Nephron (organoid): ENCODE measurements around the gene CNGA2.
A peak's percentile ranks its signal among the peaks of the same experiment; 100 is the strongest.

Source experiments
- H3K27ac Mint-ChIP-seq, 3 experiments: 2 replicates each; pipeline ENCODE4 v1.8.0; 2020; ENCODE audit warnings: mixed read lengths in 3 of 3, mild to moderate bottlenecking in 2 of 3, moderate library complexity in 1 of 3
- H3K27me3 Mint-ChIP-seq: 2 replicates; pipeline ENCODE4 v1.8.0; 2021; ENCODE audit warnings: low read depth, mild to moderate bottlenecking, moderate library complexity, mixed read lengths
- H3K36me3 Mint-ChIP-seq: 2 replicates; pipeline ENCODE4 v1.8.0; 2020; ENCODE audit warnings: low read depth, mixed read lengths
- H3K4me1 Mint-ChIP-seq: 2 replicates; pipeline ENCODE4 v1.8.0; 2020; ENCODE audit warnings: mixed read lengths
- H3K4me3 Mint-ChIP-seq, 3 experiments: 2 replicates each; pipeline ENCODE4 v1.8.0; 2020; ENCODE audit warnings: mild to moderate bottlenecking in 3 of 3, mixed read lengths in 3 of 3, moderate library complexity in 2 of 3
- H3K9me3 Mint-ChIP-seq: 2 replicates; pipeline ENCODE4 v1.8.0; 2020; ENCODE audit warnings: mixed read lengths
- TF ChIP-seq, protein P1 (sequence below), 3 experiments: fragments of 200-600 bp; sonication (generic); IDR thresholded peaks; one replicate each; pipeline ENCODE4 v1.5.0; 2021; ENCODE audit warnings: antibody characterized with exemption in 3 of 3; ENCODE audit not compliant: unreplicated experiment in 3 of 3

CNGA2 gene

DNA sequence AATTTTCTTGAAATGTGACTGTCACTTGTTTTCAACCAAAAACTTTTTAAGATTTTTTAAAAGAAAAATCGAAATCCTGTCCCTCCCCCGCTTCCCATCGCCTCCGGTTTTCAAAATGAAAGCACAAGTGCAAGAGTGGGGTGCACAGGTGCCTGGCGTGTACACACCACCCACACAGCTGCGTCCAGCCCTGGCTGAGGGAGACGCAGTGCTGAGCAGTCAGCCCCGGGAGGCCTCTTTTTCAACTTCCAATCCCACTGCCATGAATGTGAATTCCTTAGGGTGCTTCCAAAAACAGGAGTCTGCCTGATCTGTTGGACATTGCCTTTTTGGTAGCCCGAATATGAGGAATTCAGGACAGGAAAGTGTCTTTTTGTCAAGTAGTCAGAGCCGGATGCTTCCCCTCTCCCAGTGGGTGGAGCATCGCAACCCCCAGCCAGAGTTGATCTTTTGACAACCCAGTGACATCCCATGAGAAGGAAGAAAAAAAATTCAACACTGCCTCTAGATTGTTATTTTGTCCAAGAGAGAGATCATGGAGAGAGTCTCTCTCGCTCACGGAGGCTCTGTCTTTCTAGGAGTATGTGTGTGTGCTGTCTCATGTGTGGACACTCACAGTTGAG, 30.4 kb upstream of the CNGA2 start:
- peak overlapping the region in 1 of 3 experiments; percentile 70 for H3K4me3 Mint-ChIP-seq
- H3K4me1 Mint-ChIP-seq = peaks cover 32% of the 10 kb centered on the region
- TF ChIP-seq, protein P1, sequence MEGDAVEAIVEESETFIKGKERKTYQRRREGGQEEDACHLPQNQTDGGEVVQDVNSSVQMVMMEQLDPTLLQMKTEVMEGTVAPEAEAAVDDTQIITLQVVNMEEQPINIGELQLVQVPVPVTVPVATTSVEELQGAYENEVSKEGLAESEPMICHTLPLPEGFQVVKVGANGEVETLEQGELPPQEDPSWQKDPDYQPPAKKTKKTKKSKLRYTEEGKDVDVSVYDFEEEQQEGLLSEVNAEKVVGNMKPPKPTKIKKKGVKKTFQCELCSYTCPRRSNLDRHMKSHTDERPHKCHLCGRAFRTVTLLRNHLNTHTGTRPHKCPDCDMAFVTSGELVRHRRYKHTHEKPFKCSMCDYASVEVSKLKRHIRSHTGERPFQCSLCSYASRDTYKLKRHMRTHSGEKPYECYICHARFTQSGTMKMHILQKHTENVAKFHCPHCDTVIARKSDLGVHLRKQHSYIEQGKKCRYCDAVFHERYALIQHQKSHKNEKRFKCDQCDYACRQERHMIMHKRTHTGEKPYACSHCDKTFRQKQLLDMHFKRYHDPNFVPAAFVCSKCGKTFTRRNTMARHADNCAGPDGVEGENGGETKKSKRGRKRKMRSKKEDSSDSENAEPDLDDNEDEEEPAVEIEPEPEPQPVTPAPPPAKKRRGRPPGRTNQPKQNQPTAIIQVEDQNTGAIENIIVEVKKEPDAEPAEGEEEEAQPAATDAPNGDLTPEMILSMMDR (IDR thresholded peaks at IDR 0.05; ENCODE audit: unreplicated experiment in 3 of 3) = no peak
- peaks cover 11% of the 10 kb centered on the region for H3K9me3 Mint-ChIP-seq
- no peaks in the 10 kb centered on the region for H3K27me3 Mint-ChIP-seq
- H3K27ac Mint-ChIP-seq = peak overlapping the region; percentile 47 to 79 (median 50)
- H3K36me3 Mint-ChIP-seq = no peaks in the 10 kb centered on the region

DNA sequence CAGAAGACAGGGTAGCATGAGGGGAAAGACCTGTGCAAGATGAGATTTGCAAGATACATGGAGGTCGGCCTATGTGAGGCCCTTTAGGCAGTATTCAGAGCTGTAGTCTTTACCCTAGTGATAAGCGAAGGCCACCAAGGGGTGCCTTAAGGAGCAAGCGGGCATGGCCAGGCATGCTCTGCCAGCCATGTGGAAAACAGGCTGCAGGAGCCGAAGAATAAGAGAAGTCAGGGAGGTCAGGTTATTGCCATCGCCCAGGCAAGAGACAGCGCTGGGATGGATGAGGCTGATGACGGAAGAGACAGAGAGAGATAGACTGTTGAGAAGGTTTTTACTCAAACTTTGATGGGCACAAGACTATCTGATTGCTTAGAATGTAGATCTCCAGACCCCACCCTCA, 25.7 kb upstream of the CNGA2 start:
- H3K27me3 Mint-ChIP-seq = no peaks in the 10 kb centered on the region
- peaks cover 41% of the 10 kb centered on the region for H3K4me1 Mint-ChIP-seq
- H3K9me3 Mint-ChIP-seq = peaks cover 5% of the 10 kb centered on the region
- H3K4me3 Mint-ChIP-seq = no peak overlapping the region
- TF ChIP-seq, protein P1 (IDR thresholded peaks at IDR 0.05; ENCODE audit: unreplicated experiment in 3 of 3) = no peak
- no peaks in the 10 kb centered on the region for H3K36me3 Mint-ChIP-seq
- H3K27ac Mint-ChIP-seq = no peak overlapping the region

DNA sequence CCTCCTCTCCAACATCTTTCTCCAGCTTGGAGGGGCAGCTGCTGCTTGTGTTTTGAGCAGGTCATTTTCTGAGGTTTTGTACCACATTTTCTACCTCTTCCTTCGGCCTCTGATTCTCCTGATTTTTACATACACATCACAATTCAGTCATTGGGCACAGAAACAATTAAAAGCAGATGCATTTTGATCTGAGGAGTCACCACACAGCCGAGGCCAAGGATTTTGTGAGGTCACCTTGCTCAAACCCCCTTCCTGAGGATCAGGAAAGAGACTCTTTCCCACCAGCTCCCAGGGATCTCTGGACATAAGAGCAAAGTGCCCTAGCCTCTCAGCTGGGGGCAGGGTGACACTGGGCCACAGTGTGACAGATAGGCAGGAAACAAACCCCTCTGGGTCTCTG, 24.1 kb upstream of the CNGA2 start:
- no peaks in the 10 kb centered on the region for H3K36me3 Mint-ChIP-seq
- TF ChIP-seq, protein P1 (IDR thresholded peaks at IDR 0.05; ENCODE audit: unreplicated experiment in 3 of 3) = no peak
- H3K27me3 Mint-ChIP-seq = no peaks in the 10 kb centered on the region
- no peak overlapping the region for H3K4me3 Mint-ChIP-seq
- no peak overlapping the region for H3K27ac Mint-ChIP-seq
- peaks cover 3% of the 10 kb centered on the region for H3K9me3 Mint-ChIP-seq
- H3K4me1 Mint-ChIP-seq = peaks cover 26% of the 10 kb centered on the region

DNA sequence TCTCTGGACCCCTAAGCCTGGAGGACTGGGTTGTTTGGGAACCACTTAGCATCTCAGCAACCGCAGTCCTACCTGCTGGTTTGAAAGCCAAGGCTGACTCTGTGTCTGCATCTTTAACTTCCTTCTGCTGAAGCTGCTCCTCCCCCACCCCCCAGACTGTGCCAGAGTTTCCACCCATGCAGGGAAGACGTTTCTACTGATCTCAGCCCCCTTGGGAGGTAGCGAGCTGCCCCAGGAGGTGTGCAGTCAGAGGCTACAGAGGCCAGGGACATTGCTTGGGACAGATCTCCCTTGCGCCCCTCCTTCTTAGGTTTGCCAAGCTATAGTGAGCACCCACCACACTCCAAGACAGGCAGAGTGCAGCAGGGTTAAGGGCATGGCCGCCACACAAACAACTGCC, 23.4 kb upstream of the CNGA2 start:
- H3K27me3 Mint-ChIP-seq = no peaks in the 10 kb centered on the region
- H3K27ac Mint-ChIP-seq = no peak overlapping the region
- no peaks in the 10 kb centered on the region for H3K36me3 Mint-ChIP-seq
- TF ChIP-seq, protein P1 (IDR thresholded peaks at IDR 0.05; ENCODE audit: unreplicated experiment in 3 of 3) = no peak
- H3K9me3 Mint-ChIP-seq = peaks cover 2% of the 10 kb centered on the region
- H3K4me3 Mint-ChIP-seq = no peak overlapping the region
- H3K4me1 Mint-ChIP-seq = peaks cover 19% of the 10 kb centered on the region

DNA sequence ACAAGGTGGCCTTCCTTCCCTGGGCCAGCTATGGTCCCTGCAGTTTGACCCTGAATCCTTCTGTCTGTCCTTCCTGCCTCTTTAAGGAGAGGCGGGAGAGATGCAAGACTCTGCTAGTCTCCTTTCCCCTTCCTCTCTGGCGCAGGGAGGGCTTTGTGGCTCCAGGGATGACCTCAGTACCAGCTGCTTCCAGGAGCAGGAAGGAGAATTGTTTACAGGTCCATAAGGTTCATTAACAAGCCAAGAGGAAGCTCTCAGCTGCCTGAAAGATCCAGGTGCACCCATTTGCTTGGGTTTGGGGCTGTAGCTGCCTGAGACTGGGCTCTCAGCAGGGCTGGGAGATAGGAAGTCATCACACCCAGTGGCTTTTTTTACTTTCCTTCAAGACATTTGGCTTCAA, 22.8 kb upstream of the CNGA2 start:
- H3K27ac Mint-ChIP-seq = no peak overlapping the region
- peaks cover 2% of the 10 kb centered on the region for H3K9me3 Mint-ChIP-seq
- no peaks in the 10 kb centered on the region for H3K36me3 Mint-ChIP-seq
- H3K27me3 Mint-ChIP-seq = no peaks in the 10 kb centered on the region
- H3K4me3 Mint-ChIP-seq = no peak overlapping the region
- TF ChIP-seq, protein P1 (IDR thresholded peaks at IDR 0.05; ENCODE audit: unreplicated experiment in 3 of 3) = no peak
- H3K4me1 Mint-ChIP-seq = peaks cover 24% of the 10 kb centered on the region

DNA sequence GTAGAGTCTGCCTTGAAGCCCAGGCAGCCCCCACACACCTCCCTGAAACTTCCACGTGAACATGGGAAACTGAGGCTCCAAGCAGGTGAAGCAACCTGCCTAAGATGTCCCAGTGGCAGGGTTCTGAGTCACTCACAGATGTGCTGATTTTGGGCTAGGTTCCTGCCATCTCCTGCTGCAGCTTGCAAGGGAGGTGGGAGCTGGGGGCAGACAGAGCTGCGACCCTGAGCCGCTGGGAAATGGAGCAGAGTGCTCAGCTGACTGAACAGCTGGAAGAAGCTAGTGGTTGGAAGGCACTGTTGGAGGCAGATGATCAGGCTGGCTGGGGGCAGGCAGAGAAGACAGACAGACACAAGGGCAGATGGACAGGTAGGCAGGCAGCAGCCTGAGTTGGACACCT, 22.3 kb upstream of the CNGA2 start:
- Mint-ChIP-seq H3K27me3 (no peaks in the 10 kb centered on the region), H3K4me3 (no peak overlapping the region), H3K27ac (no peak overlapping the region), H3K4me1 (peaks cover 26% of the 10 kb centered on the region), H3K36me3 (no peaks in the 10 kb centered on the region), H3K9me3 (peaks cover 2% of the 10 kb centered on the region)
- TF ChIP-seq, protein P1 (IDR thresholded peaks at IDR 0.05; ENCODE audit: unreplicated experiment in 3 of 3) = no peak
